Breast epithelium (tissue), 3 donors: Measurements from ENCODE around the gene MTUS2.

Experiments
- CTCF ChIP-seq, 3 donors: fragments of 450-650 bp; IDR thresholded peaks; one replicate each; pipeline ENCODE4 v1.5.1; 2016 to 2017; ENCODE audit warnings: antibody characterized with exemption in 3 of 3, mild to moderate bottlenecking in 3 of 3, moderate library complexity in 3 of 3
- POLR2AphosphoS5 ChIP-seq, 3 donors: sonication (generic); formaldehyde crosslinking; IDR thresholded peaks; one replicate each; pipeline ENCODE4 v1.6.1; 2017; ENCODE audit warnings: antibody characterized with exemption in 3 of 3

- TF ChIP-seq POLR2AphosphoS5 (IDR thresholded peaks at IDR 0.05) (no peak), CTCF (IDR thresholded peaks at IDR 0.05) (no peak)
Measured at GRCh38 chr13:29164116-29164515, 344.0 kb downstream of the MTUS2 start.
